ENCODE measurements around the gene SPEF1. TPM values are rescaled to one million over a fixed set of nuclear protein-coding genes. Genes with fewer than 3 reads are reported as not detected.

Gene SPEF1
- total RNA-seq, 1 donor from 2014 or later: 0.41 TPM

DNA sequence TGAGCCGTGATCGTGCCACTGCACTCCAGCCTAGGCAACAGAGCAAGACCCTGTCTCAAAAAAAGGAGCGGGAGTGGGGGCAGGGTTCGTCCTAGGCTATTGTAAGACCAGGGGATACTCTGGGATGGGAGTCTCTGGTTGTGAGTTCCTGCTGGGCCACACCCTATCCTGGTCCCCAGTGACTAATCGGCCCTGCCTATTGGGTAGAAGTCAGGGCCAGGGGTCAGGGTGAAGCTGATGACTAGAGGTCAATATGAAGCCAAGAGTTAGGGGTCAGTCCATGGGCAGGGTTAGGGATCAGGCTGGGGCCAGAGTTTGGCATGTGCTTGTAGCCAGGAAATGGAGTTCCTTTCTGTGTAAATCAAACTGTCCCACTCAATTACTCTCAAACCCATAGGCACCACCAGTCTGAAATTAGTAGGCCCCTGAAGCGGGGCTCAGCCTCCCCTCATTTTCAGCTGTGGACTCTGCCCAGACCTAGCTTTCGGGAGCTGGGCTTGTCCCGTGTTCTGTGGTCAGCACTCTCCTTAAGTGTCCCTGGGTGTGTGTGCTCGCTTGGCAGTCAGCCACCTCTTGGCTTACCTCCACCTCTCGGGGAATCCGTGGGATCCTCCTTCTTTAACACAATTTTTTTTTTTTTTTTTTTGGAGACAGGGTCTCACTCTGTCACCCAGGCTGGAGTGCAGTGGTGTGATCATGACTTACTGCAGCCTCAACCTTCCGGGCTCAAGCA, 47.0 kb downstream of the SPEF1 start:
- FAIRE-seq (no peak), DNase-seq (ENCODE audit: low spot score in 2 of 2) (no peak)

DNA sequence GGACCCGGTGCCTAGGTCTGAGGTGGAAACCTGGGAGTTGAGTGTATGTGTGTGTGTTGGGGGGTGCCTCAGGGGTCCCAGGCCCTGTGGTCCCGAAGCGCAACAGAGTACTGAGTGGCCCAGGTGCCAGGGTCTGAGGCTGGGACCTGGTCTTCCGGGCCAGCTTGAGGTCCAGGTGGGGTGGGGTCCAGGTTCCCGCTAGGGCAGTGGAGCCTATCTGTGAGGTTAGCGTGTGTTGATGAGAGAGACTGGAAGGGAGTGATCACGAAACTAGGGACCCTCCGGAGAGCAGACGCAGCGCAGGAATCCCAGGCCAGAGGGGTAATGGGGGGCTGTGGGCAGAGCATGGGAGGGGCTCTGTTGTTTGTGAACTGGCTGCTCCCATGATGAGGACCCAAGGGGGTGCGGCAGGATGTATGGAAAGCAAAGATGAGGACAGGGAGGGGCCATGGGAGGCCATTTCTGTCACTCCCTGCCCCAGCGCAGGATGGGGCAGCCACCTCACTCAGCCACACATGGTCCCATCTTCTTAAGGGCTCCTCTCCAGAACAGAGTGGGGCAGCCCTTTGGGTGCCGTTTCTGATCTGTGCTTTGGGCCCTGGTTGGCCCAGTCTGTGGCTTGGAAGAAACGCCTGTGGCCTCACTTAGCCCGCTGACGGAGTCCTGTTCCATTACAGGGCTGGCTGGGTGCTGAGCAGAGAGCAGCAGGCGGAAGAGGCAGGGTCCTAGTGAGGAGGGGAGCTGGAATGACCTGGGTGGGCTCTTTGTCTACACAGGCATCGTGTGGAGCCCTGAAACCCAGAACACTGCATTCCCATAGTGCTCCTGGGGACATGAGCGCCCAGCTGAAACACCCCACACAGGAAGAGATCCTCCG, 47.9 kb downstream of the SPEF1 start:
- DNase-seq (ENCODE audit: low spot score in 2 of 2): no peak
- no peak for FAIRE-seq

DNA sequence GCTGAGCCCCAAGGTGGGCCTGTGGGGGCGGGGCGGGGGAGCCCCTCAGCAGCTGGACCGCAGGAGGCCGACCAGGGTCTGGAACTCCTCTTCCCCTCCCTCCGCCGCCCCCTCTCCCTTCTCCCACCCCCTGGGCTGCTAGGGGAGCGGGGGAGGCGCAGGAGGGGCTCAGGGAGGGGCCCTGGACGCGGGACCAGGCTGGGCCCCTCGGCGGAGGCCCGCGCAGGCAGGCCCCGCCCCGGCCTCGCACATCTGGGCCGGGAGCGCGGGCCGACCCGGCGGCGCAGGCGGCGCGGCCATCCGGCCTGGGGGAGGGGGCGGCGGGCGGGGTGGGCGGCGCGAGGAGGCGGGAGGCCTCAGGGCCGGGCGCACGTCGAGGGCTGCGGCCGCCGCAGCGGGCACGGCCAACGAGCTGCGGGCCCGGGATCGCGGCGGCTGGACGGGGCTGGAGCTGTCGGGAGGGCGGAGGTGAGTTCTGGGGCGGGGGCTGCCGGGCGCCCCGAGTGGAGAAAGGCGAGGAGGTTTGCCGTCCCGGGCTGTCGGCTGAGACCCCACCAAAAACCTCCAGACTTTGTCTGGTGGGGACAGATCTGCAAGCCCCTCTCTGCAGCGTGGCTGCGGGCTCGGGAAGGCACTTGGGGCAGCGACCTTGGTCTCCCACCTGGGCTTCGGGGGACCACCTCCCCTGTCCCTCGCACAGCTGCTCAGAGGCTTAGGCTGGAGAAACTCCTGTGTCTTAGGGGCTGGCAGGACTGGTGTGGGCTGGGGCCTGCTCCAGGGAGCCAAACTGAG, 48.7 kb downstream of the SPEF1 start, which contains the start of gene HSPA12B:
TSS of gene HSPA12B (plus strand) at position 359 of the 792 bp plus-strand sequence. CDS start 5,990 bp downstream, outside the sequence.
- no peak for FAIRE-seq
- DNase-seq (ENCODE audit: low spot score in 2 of 2): no peak

DNA sequence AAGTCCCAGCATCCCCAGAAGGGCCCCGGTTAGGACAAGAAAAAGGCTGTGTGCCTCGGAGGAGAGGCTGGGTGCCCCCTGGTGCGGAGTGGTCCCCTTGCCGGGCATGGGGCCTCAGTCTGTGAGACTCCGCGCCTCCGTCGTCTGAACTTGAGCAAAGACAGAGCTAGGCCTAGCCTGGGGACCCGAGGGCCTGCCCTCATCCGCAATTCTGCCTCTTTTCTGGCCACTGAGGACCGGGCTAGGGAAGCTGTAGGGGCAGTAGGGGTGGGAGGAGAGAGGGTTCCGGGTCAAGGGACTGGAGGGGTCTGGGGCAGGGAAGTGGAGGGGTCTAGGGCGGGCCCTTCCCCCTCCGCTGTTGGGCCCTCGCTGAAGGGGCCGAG, 49.3 kb downstream of the SPEF1 start:
- no peak for DNase-seq (ENCODE audit: low spot score in 2 of 2)
- FAIRE-seq: no peak

DNA sequence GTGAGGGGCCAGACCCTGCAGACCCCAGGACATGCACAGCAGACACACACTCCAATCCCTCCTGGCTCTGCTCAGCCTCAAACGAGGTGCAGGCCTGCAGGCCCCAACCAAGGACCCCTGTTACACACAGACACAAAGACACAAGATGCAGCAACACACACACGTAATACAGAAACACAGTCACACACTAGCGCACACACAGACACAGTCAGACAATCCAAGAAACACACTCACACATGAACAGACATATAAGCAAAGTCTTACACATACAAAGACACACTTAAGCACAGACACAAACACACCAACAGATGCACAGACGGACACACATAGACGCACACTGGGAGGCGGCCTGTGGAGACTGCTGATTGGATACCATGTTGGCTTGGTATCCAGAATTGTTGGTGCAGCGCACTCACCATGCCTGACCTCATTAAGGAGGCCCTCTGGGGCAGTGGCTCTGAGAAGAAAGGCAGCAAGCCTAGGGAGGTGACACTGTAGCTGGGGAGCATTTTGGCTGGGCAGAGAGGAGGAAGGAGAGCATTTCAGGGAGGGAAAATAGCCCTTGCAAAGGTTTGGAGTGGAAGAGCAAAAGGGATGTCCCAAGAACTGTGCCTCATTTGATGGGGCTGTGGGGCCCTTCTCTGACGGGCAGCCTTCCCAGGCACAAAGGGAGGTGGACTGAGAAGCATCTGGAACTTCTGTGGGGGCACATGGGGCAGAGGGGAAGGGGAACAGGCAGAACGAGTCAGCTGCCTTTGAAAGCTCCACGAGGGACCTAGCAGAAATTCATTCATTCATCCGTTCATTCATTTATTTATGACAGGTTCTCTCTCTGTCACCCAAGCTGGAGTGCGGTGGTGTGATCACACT, 50.2 kb downstream of the SPEF1 start:
- DNase-seq (ENCODE audit: low spot score in 2 of 2) (no peak), FAIRE-seq (no peak)

DNA sequence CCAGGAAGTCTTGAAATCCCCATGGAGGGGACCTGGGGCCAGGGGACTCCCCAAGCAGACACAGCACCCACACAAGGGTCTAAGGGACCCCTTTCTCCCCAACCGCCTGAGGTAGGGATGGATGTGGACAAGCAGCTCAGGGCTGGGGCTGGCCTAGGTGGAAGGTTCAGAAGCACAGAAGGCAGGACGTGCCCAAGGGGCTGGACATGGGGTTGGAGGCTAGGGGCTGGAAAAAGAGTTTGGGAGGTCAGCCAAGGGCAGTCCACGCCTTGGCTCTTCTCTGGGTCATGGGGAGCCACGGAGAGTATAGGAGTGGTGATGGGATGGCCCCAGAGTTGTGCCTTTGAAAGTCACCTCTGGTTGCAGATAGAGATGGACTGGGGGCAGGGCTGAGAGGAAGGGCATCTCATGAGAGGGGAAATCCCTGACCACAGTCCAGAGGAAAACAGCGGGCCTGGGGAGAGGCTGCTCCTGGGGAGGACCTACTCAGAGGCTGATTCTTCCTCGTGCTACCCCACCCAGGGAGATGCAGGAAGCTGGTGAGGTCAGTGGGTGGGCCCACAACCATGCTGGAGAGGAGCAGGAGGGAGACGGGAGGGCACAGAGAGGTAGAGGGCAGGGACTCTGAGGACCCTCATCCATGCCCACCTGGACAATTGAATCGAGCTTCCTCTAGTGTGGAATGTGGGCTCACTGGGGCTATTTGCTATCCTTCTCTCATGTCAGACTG, 51.3 kb downstream of the SPEF1 start:
- DNase-seq (ENCODE audit: low spot score in 2 of 2): no peak
- FAIRE-seq: no peak

DNA sequence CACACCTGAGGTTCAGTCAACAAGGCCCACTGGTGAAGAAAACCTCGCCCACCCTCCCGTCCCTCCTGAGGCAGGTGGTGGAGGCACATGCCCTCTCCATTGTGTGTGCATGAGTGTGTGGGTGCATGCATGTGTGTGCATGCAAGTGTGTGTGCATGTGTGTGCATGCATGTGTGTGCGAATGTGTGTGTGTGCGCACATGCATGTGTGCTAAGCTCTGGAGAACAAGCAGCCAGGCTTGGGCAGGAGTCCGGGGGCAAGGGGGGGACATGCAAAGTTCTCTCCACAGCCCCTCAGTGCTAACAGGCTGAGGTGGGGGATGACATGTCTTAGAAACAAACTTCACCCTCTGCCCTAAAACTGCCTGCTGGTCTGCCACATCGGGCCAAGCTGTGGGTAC, 51.9 kb downstream of the SPEF1 start:
- no peak for FAIRE-seq
- no peak for DNase-seq (ENCODE audit: low spot score in 2 of 2)

DNA sequence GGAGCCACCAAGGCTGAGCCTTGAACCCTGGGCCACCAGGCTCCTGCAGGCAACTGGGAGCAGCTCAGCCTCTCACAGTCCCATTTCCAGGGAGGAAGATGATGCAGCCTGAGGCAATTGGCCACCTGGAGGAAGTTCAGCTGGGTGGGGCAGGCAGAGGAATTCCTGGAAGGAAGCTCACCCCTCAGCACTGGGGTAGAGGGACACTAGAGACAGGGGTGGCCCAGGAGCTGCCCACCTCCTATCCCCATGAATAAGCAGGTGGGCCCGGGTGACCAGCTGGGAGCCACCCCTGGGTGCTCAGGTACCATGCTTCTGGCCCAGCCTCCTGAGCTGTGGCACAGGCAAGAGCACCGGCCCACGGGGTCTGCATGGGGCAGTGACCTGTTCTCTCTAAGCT, 52.4 kb downstream of the SPEF1 start:
- DNase-seq (ENCODE audit: low spot score in 2 of 2) (no peak), FAIRE-seq (no peak)

DNA sequence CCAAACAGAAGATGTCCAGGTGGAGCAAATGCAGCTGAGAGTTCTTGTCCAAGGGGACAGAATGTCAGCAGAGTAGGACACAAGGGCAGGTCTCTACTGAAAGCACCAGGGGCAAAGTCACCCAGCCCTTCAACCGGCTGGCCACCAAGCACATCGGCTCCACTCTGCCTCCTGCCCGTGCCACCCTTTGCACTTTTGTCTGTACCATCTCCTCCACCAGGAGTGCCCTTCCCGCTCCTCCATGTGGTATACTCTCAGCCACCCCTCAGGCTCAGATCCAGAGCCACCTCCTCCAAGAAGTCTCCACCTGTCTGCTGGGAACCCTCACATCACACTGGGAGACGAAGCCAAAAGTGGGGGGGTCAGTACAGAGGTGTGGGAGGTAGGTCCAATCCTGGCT, 52.9 kb downstream of the SPEF1 start:
- DNase-seq (ENCODE audit: low spot score in 2 of 2): no peak
- FAIRE-seq: no peak

Other genes starting within 250 kb of the SPEF1 start
- gene GFRA4, start 118.0 kb downstream of the SPEF1 start, total RNA-seq: not detected
- 2.4 TPM for gene ADAM33, start 99.4 kb downstream of the SPEF1 start, total RNA-seq
- under 0.01 TPM for gene SIGLEC1, start 68.8 kb downstream of the SPEF1 start, total RNA-seq
- 2.4 TPM for gene HSPA12B, start 48.8 kb downstream of the SPEF1 start, total RNA-seq
- gene ADISSP, start 13.7 kb downstream of the SPEF1 start, total RNA-seq: 17.5 TPM
- 58.3 TPM for gene CENPB, start 5.3 kb upstream of the SPEF1 start, total RNA-seq
- gene CDC25B, start 14.9 kb upstream of the SPEF1 start, total RNA-seq: 6.1 TPM
- gene AP5S1, start 39.1 kb upstream of the SPEF1 start, total RNA-seq: 4.1 TPM
- 6.9 TPM for gene MAVS, start 65.4 kb upstream of the SPEF1 start, total RNA-seq
- gene PANK2, start 107.9 kb upstream of the SPEF1 start, total RNA-seq: 62.0 TPM
- 24.1 TPM for gene RNF24, start 234.1 kb upstream of the SPEF1 start, total RNA-seq

Data from frontal cortex (tissue), 4 donors.